ENCODE data around the gene FAM131B. TPM values are rescaled to one million over a fixed set of nuclear protein-coding genes. Genes with fewer than 3 reads are reported as not detected.

Gene FAM131B
- total and polyA plus RNA-seq, 9 of the 15 experiments (the other 6 are each of a cell fraction or from before 2014, with no cell fraction given): 0.03 to 0.04 TPM; not detected in 7

DNA sequence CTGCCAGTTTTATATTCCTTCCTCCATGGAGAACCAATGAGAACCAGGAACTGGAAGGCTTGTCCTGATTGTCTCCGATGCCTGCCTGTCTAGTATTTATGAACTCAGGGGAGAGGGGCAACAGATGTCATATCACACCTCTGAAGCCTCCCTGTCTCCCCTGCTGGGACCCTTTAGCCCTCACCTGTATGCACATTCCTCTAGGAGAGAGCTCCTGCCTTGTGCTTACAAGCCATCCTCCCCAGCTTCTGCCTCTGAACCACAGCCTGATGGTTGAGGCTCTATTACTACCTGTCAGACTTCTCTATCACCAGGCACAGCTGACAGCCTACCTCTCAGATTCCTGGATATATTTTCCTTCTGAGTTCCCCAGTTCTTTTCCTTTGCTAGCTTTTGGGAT, 5.9 kb upstream of the FAM131B start:
- in situ Hi-C loops (cut with MboI) (no loop called here), intact Hi-C loops (cut with micrococcal nuclease) (no loop called here)
- Histone ChIP-seq H3K36me3 (ENCODE audit: control insufficient read depth, insufficient read depth, low read length) (no peaks in the 10 kb centered on the region), H3K4me2 (ENCODE audit: insufficient read depth, low read length) (no peak overlapping the region), H3K9me1 (ENCODE audit: control insufficient read depth, insufficient read depth, low read length) (no peaks in the 10 kb centered on the region), H2AFZ (ENCODE audit: low read depth, low read length) (no peak overlapping the region), H3K27ac (ENCODE audit: extremely low read depth, low read depth, low read length) (no peak overlapping the region), H3K27me3 (ENCODE audit: control insufficient read depth in 2 of 2, insufficient read depth in 2 of 2, low read length in 2 of 2) (peaks cover 52 to 54% of the 10 kb centered on the region in 2 experiments), H3K79me2 (ENCODE audit: control insufficient read depth, insufficient read depth, low read length) (no peaks in the 10 kb centered on the region), H4K20me1 (replicated peaks; ENCODE audit: control insufficient read depth, insufficient read depth, low read length) (0 out of 2 replicates have a peak, but pooled peaks cover 5% of the 10 kb centered on the region), H3K9me3 (replicated peaks; ENCODE audit: control insufficient read depth, insufficient read depth, low read depth, low read length) (no peaks in the 10 kb centered on the region), H3K4me1 (replicated peaks in 1 of 2; ENCODE audit: control insufficient read depth in 2 of 2, insufficient read depth in 2 of 2, low read length in 2 of 2) (peaks cover 0 to 9% of the 10 kb centered on the region in 2 experiments; a peak in 1 of 5 replicates), H3K9ac (ENCODE audit: insufficient read depth in 1 of 2, low read depth in 2 of 2, low read length in 2 of 2) (no peak overlapping the region), H3K4me3 (no peak overlapping the region)
- ChIA-PET POLR2A (interaction anchor here (1.0 to 4.2 kb wide), 3 partner anchors 12 to 21 kb away, joined by 3 to 29 read pairs (median 5); partner anchors contain the start of gene ZYX), CTCF (ENCODE audit: low intra/inter-chr PET ratio) (no interaction called here)
- FAIRE-seq (no peak), ATAC-seq (no peak), DNase-seq (ENCODE audit: extremely low read depth in 1 of 4, low spot score in 3 of 4) (no peak)
- no TSS peak for BruUV-seq (replicated peaks)
- 9% methylated on average over 1 of the region's 1 CpG for WGBS (ENCODE audit: insufficient coverage, low coverage, missing lambda C conversion rate)
- TF ChIP-seq, protein P1, sequence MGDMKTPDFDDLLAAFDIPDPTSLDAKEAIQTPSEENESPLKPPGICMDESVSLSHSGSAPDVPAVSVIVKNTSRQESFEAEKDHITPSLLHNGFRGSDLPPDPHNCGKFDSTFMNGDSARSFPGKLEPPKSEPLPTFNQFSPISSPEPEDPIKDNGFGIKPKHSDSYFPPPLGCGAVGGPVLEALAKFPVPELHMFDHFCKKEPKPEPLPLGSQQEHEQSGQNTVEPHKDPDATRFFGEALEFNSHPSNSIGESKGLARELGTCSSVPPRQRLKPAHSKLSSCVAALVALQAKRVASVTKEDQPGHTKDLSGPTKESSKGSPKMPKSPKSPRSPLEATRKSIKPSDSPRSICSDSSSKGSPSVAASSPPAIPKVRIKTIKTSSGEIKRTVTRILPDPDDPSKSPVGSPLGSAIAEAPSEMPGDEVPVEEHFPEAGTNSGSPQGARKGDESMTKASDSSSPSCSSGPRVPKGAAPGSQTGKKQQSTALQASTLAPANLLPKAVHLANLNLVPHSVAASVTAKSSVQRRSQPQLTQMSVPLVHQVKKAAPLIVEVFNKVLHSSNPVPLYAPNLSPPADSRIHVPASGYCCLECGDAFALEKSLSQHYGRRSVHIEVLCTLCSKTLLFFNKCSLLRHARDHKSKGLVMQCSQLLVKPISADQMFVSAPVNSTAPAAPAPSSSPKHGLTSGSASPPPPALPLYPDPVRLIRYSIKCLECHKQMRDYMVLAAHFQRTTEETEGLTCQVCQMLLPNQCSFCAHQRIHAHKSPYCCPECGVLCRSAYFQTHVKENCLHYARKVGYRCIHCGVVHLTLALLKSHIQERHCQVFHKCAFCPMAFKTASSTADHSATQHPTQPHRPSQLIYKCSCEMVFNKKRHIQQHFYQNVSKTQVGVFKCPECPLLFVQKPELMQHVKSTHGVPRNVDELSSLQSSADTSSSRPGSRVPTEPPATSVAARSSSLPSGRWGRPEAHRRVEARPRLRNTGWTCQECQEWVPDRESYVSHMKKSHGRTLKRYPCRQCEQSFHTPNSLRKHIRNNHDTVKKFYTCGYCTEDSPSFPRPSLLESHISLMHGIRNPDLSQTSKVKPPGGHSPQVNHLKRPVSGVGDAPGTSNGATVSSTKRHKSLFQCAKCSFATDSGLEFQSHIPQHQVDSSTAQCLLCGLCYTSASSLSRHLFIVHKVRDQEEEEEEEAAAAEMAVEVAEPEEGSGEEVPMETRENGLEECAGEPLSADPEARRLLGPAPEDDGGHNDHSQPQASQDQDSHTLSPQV (IDR thresholded peaks at IDR 0.05): no peak
- TF ChIP-seq RB1 (IDR thresholded peaks at IDR 0.05; ENCODE audit: low read depth) (no peak), NUFIP1 (IDR thresholded peaks at IDR 0.05; ENCODE audit: partially characterized antibody) (no peak), HNRNPLL (IDR thresholded peaks at IDR 0.05; ENCODE audit: low read depth, low read length, poor library complexity, severe bottlenecking) (no peak), RBM15 (IDR thresholded peaks at IDR 0.05; ENCODE audit: insufficient read depth, low read length) (no peak), MTA1 (IDR thresholded peaks at IDR 0.05; ENCODE audit: borderline replicate concordance) (no peak), ZNF274 (IDR thresholded peaks at IDR 0.05; ENCODE audit: borderline replicate concordance, low read depth, low read length) (no peak), FOXA1 (IDR thresholded peaks at IDR 0.05; ENCODE audit: borderline replicate concordance) (no peak), ZZZ3 (IDR thresholded peaks at IDR 0.05) (no peak)
- TF ChIP-seq, protein P2, sequence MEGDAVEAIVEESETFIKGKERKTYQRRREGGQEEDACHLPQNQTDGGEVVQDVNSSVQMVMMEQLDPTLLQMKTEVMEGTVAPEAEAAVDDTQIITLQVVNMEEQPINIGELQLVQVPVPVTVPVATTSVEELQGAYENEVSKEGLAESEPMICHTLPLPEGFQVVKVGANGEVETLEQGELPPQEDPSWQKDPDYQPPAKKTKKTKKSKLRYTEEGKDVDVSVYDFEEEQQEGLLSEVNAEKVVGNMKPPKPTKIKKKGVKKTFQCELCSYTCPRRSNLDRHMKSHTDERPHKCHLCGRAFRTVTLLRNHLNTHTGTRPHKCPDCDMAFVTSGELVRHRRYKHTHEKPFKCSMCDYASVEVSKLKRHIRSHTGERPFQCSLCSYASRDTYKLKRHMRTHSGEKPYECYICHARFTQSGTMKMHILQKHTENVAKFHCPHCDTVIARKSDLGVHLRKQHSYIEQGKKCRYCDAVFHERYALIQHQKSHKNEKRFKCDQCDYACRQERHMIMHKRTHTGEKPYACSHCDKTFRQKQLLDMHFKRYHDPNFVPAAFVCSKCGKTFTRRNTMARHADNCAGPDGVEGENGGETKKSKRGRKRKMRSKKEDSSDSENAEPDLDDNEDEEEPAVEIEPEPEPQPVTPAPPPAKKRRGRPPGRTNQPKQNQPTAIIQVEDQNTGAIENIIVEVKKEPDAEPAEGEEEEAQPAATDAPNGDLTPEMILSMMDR (IDR thresholded peaks at IDR 0.05 in 2 of 3, conservative IDR thresholded peaks at IDR 0.05 in 1 of 3; ENCODE audit: insufficient read depth in 2 of 3, low read depth in 1 of 3, low read length in 3 of 3): no peak
- TF ChIP-seq, protein P3, sequence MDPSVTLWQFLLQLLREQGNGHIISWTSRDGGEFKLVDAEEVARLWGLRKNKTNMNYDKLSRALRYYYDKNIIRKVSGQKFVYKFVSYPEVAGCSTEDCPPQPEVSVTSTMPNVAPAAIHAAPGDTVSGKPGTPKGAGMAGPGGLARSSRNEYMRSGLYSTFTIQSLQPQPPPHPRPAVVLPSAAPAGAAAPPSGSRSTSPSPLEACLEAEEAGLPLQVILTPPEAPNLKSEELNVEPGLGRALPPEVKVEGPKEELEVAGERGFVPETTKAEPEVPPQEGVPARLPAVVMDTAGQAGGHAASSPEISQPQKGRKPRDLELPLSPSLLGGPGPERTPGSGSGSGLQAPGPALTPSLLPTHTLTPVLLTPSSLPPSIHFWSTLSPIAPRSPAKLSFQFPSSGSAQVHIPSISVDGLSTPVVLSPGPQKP (CRISPR knock-in tag; IDR thresholded peaks at IDR 0.05): no peak
- TF ChIP-seq, protein P4, sequence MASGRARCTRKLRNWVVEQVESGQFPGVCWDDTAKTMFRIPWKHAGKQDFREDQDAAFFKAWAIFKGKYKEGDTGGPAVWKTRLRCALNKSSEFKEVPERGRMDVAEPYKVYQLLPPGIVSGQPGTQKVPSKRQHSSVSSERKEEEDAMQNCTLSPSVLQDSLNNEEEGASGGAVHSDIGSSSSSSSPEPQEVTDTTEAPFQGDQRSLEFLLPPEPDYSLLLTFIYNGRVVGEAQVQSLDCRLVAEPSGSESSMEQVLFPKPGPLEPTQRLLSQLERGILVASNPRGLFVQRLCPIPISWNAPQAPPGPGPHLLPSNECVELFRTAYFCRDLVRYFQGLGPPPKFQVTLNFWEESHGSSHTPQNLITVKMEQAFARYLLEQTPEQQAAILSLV (tag; IDR thresholded peaks at IDR 0.05): no peak
- TF ChIP-seq, protein P5, sequence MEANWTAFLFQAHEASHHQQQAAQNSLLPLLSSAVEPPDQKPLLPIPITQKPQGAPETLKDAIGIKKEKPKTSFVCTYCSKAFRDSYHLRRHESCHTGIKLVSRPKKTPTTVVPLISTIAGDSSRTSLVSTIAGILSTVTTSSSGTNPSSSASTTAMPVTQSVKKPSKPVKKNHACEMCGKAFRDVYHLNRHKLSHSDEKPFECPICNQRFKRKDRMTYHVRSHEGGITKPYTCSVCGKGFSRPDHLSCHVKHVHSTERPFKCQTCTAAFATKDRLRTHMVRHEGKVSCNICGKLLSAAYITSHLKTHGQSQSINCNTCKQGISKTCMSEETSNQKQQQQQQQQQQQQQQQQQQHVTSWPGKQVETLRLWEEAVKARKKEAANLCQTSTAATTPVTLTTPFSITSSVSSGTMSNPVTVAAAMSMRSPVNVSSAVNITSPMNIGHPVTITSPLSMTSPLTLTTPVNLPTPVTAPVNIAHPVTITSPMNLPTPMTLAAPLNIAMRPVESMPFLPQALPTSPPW (CRISPR knock-in tag; IDR thresholded peaks at IDR 0.05): no peak
